Measurements from ENCODE around the gene RNF7. TPM values are rescaled to one million over a fixed set of nuclear protein-coding genes. Genes with fewer than 3 reads are reported as not detected.
"Not testable (repeated sequence)": the region's sequence is repeated elsewhere in the genome, so short reads cannot be mapped to it uniquely, and the experiment has no call there.

RNF7 gene
- polyA plus RNA-seq, 1 experiment, result 113 TPM

DNA sequence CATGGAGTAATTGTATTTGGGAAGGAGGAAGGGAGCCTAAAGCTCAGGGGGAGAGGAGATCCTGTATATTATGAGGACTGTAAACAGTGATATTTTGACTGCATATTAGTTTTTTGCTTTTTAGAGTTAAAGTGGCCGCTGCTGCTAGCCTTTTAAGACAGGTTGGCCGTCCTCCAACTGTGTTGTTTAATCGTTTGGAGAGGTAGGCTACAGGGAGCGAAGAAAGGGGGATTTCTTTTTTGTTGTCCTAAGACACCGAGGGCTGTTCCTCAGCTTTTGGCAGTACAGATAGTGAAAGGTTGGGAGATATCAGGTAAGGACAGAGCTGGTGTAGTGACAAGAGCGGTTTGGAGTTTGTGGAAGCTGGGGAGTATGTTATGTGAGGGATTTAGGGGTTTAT lies 38.2 kb upstream of the RNF7 start:
- Histone ChIP-seq H3K4me3 (ENCODE audit: low read depth, low read length) (no peak overlapping the region), H3K27ac (ENCODE audit: low read depth, low read length) (no peak overlapping the region), H3K9me3 (ENCODE audit: control insufficient read depth, insufficient read depth, low read length) (no peaks in the 10 kb centered on the region), H3K27me3 (ENCODE audit: control insufficient read depth, insufficient read depth, low read length) (peaks cover 12% of the 10 kb centered on the region)
- TF ChIP-seq, protein P1, sequence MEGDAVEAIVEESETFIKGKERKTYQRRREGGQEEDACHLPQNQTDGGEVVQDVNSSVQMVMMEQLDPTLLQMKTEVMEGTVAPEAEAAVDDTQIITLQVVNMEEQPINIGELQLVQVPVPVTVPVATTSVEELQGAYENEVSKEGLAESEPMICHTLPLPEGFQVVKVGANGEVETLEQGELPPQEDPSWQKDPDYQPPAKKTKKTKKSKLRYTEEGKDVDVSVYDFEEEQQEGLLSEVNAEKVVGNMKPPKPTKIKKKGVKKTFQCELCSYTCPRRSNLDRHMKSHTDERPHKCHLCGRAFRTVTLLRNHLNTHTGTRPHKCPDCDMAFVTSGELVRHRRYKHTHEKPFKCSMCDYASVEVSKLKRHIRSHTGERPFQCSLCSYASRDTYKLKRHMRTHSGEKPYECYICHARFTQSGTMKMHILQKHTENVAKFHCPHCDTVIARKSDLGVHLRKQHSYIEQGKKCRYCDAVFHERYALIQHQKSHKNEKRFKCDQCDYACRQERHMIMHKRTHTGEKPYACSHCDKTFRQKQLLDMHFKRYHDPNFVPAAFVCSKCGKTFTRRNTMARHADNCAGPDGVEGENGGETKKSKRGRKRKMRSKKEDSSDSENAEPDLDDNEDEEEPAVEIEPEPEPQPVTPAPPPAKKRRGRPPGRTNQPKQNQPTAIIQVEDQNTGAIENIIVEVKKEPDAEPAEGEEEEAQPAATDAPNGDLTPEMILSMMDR (IDR thresholded peaks at IDR 0.05; ENCODE audit: low read depth, low read length), result no peak
- POLR2A ChIA-PET, result no interaction called here
- DNase-seq (ENCODE audit: low read depth, low spot score), result no peak
- CTCF ChIA-PET, result interaction anchor here (1.0 kb wide), 1 partner anchor 8 kb away, joined by 3 read pairs; no protein-coding TSS in a partner anchor

DNA sequence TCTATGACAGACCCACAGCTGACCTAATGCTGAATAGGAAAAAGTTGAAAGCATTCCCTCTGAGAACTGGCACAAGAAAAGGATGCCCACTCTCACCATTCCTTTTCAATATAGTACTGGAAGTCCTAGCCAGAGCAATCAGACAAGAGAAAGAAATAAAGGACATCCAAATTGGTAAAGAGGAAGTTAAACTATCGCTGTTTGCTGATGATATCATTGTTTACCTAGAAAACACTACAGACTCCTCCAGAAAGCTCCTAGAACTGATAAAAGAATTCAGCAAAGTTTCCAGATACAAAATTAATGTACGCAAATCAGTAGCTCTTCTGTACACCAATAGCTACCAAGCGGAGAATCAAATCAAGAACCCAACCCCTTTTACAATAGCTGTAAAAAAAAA lies 34.7 kb upstream of the RNF7 start:
- H3K27ac ChIP-seq (ENCODE audit: low read depth, low read length); CTCF ChIA-PET; H3K9me3 ChIP-seq (ENCODE audit: control insufficient read depth, insufficient read depth, low read length); POLR2A ChIA-PET; H3K4me3 ChIP-seq (ENCODE audit: low read depth, low read length); DNase-seq (ENCODE audit: low read depth, low spot score); H3K27me3 ChIP-seq (ENCODE audit: control insufficient read depth, insufficient read depth, low read length): not testable (repeated sequence)

DNA sequence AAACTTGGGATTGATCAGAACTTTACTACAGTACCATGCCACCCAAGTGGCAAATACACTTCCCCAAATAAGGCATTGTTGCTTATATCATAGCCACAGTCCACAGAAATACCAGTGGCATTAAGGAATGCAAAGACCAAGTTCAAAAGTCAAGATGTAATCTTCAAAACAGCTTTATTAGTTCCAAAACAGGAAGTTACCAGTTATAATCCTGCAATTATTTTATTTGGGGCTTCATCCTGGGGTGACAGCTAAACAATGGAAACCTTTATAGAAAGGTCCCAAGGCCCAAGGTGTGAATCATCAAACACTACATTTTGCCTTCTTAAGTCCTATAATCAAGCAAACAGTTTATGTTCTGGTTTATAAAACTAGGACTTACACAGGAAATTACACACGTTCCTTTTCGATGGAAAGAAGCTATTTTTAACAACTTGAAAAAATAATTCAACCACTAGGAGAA lies 30.3 kb upstream of the RNF7 start:
- ChIA-PET CTCF (interaction anchor here (1.0 to 1.2 kb wide), 3 partner anchors 8 to 167 kb away, joined by 3 read pairs; partner anchors contain the start of gene RNF7), POLR2A (interaction anchor here (1.2 kb wide), 1 partner anchor 17 kb away, joined by 7 read pairs; no protein-coding TSS in a partner anchor)
- Histone ChIP-seq H3K27me3 (ENCODE audit: control insufficient read depth, insufficient read depth, low read length) (no peaks in the 10 kb centered on the region), H3K4me3 (ENCODE audit: low read depth, low read length) (no peak overlapping the region), H3K27ac (ENCODE audit: low read depth, low read length) (peak overlapping the region; percentile 60), H3K9me3 (ENCODE audit: control insufficient read depth, insufficient read depth, low read length) (no peaks in the 10 kb centered on the region)
- DNase-seq (ENCODE audit: low read depth, low spot score), result no peak
- TF ChIP-seq, protein P1 (IDR thresholded peaks at IDR 0.05; ENCODE audit: low read depth, low read length), result no peak

DNA sequence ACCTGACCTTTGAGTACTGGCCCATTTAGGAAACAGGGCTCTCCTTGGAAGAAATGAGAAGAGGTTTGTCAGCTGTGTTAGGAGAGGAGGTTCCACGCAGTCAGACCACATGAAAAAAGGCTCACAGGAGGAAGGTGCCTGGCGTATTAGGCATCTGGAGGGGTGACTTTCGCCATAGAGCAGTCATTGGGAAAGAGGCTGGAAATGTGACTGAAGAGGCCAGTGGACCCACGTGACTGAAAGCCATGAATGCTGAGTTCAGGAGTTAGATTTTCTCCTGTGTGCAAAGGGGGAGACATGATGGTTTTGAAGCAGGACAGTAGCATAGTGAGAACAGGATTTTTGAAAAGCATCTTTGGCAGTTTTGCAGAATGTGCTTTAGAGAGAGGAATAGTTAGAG lies 29.7 kb upstream of the RNF7 start:
- Histone ChIP-seq H3K4me3 (ENCODE audit: low read depth, low read length) (no peak overlapping the region), H3K9me3 (ENCODE audit: control insufficient read depth, insufficient read depth, low read length) (no peaks in the 10 kb centered on the region), H3K27ac (ENCODE audit: low read depth, low read length) (peak overlapping the region; percentile 60), H3K27me3 (ENCODE audit: control insufficient read depth, insufficient read depth, low read length) (no peaks in the 10 kb centered on the region)
- CTCF ChIA-PET, result interaction anchor here (1.0 to 1.2 kb wide), 2 partner anchors 9 to 167 kb away, joined by 3 read pairs; no protein-coding TSS in a partner anchor
- TF ChIP-seq, protein P1 (IDR thresholded peaks at IDR 0.05; ENCODE audit: low read depth, low read length), result no peak
- DNase-seq (ENCODE audit: low read depth, low spot score), result no peak
- POLR2A ChIA-PET, result interaction anchor here (1.2 kb wide), 1 partner anchor 18 kb away, joined by 7 read pairs; no protein-coding TSS in a partner anchor

DNA sequence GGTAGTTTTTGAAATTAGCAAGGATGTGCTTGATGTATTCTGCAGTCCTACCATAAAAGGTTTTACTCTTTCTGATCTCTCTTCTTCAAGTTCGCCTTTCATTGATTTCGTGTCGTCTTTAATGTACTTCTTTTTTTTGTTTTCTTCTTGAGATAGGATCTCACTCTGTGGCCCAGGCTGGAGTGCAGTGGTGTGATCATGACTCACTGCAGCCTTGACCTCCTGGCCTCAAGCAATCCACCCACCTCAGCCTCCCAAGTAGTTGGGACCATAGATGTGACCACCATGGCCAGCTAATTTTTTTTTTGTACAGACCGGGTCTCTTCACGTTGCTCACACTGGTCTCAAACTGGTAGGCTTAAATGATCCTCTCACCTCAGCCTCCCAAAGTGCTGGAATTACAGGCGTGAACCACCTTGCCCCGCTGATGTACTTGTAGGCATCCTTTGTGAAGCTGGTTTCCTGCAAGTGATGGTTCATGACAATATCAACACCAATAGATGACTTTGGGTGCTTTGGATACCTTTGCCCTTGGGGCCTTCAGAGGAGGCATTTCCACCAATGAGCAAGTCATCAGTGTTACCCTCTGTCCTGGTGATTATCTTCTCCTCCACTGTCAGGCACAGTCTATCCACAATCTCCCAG lies 28.9 kb upstream of the RNF7 start:
- H3K27me3 ChIP-seq (ENCODE audit: control insufficient read depth, insufficient read depth, low read length), result no peaks in the 10 kb centered on the region
- no peak overlapping the region for H3K27ac ChIP-seq (ENCODE audit: low read depth, low read length)
- TF ChIP-seq, protein P1 (IDR thresholded peaks at IDR 0.05; ENCODE audit: low read depth, low read length), result no peak
- no peak overlapping the region for H3K4me3 ChIP-seq (ENCODE audit: low read depth, low read length)
- no peaks in the 10 kb centered on the region for H3K9me3 ChIP-seq (ENCODE audit: control insufficient read depth, insufficient read depth, low read length)
- POLR2A ChIA-PET, result no interaction called here
- CTCF ChIA-PET, result no interaction called here
- no peak for DNase-seq (ENCODE audit: low read depth, low spot score)
